Cerebellar cortex (tissue), 1 donor: Measurements from ENCODE around the gene TMIE.

Source experiments
- DNase-seq: peaks from one replicate; pipeline ENCODE4 v3.0.0-alpha.2; 2015; ENCODE audit warnings: low spot score

TMIE gene

GRCh38 chr3:46708401-46709156 is 7.4 kb downstream of the TMIE start:
- DNase-seq = no peak

GRCh38 chr3:46709157-46709654 is 8.0 kb downstream of the TMIE start:
- no peak for DNase-seq

GRCh38 chr3:46709721-46710120 is 8.5 kb downstream of the TMIE start:
- DNase-seq = no peak

- no peak for DNase-seq
Measured at GRCh38 chr3:46710229-46710628, 9.0 kb downstream of the TMIE start.

GRCh38 chr3:46710671-46711295 is 9.6 kb downstream of the TMIE start:
- DNase-seq = peak; percentile 58

GRCh38 chr3:46711305-46711704 is 10.1 kb downstream of the TMIE start:
- no peak for DNase-seq

GRCh38 chr3:46711760-46712159 is 10.6 kb downstream of the TMIE start:
- DNase-seq = no peak

- no peak for DNase-seq
Measured at GRCh38 chr3:46712191-46713049, 11.2 kb downstream of the TMIE start.

GRCh38 chr3:46713050-46713897 is 12.1 kb downstream of the TMIE start:
- DNase-seq = no peak

- DNase-seq = peak; percentile 31
Measured at GRCh38 chr3:46713898-46714552, 12.8 kb downstream of the TMIE start.

GRCh38 chr3:46714728-46715506 is 13.7 kb downstream of the TMIE start:
- DNase-seq = no peak

- DNase-seq = no peak
Measured at GRCh38 chr3:46715507-46716175, 14.4 kb downstream of the TMIE start.

- DNase-seq = no peak
Measured at GRCh38 chr3:46716461-46717441, 15.6 kb downstream of the TMIE start.

- DNase-seq = no peak
Measured at GRCh38 chr3:46717447-46718231, 16.4 kb downstream of the TMIE start, which contains the start of gene PRSS50. TSS of gene PRSS50 (minus strand) at chr3:46717869. CDS start at chr3:46717824, 45 bp downstream.

- DNase-seq = no peak
Measured at GRCh38 chr3:46719044-46719565, 17.9 kb downstream of the TMIE start.

- DNase-seq = no peak
Measured at GRCh38 chr3:46719735-46720271, 18.6 kb downstream of the TMIE start.

- no peak for DNase-seq
Measured at GRCh38 chr3:46721009-46721408, 19.8 kb downstream of the TMIE start.
